GM10266 (cell line): Measurements from ENCODE around the gene PCDH15.

Experiments used
- DNase-seq: peaks from one replicate; pipeline ENCODE4 v3.0.0; 2012; ENCODE audit errors: extremely low spot score
- CTCF ChIP-seq: IDR thresholded peaks from 2 replicates; pipeline ENCODE4 v1.5.1; 2012; ENCODE audit warnings: mild to moderate bottlenecking, low read depth; ENCODE audit not compliant: control insufficient read depth, insufficient read depth; ENCODE audit errors: missing control alignments

The PCDH15 gene

GRCh38 chr10:54800741-54801421 lies at the start of gene PCDH15:
Gene PCDH15 (minus strand): TSS chr10:54801231. CDS start chr10:54664262, 136,969 bp downstream.
- peak; percentile 31 for TF ChIP-seq CTCF
- peak; percentile 4 for DNase-seq

GRCh38 chr10:54843932-54844331 lies 42.9 kb upstream of the PCDH15 start:
- TF ChIP-seq CTCF, result no peak
- DNase-seq, result no peak

GRCh38 chr10:54843085-54843646 lies 42.1 kb upstream of the PCDH15 start:
- no peak for DNase-seq
- no peak for TF ChIP-seq CTCF

- no peak for TF ChIP-seq CTCF
- DNase-seq, result no peak
These were observed 36.4 kb upstream of the PCDH15 start for GRCh38 chr10:54837479-54837878.

GRCh38 chr10:54833029-54833428 lies 32.0 kb upstream of the PCDH15 start:
- TF ChIP-seq CTCF, result no peak
- DNase-seq, result no peak

- no peak for DNase-seq
- no peak for TF ChIP-seq CTCF
These were observed 26.0 kb upstream of the PCDH15 start for GRCh38 chr10:54826994-54827560.

- TF ChIP-seq CTCF, result no peak
- DNase-seq, result no peak
These were observed 14.6 kb upstream of the PCDH15 start for GRCh38 chr10:54815583-54815982.
